Suprapubic skin (tissue), 4 donors: ENCODE measurements around the gene COL4A6. TPM values are rescaled to one million over a fixed set of nuclear protein-coding genes. Genes with fewer than 3 reads are reported as not detected.
A peak's percentile ranks its signal among the peaks of the same experiment; 100 is the strongest.

Source experiments
- DNase-seq, 2 donors: peaks; one replicate each; pipeline ENCODE4 v3.0.0-alpha.2; 2019; ENCODE audit warnings: low spot score in 2 of 2
- H3K27ac ChIP-seq: fragments of 200-600 bp; sonication (generic); one replicate; pipeline ENCODE4 v1.5.1; 2019
- H3K27me3 ChIP-seq: fragments of 200-600 bp; sonication (generic); one replicate; pipeline ENCODE4 v1.5.1; 2019
- H3K36me3 ChIP-seq: fragments of 200-600 bp; sonication (generic); one replicate; pipeline ENCODE4 v1.5.1; 2019
- H3K4me1 ChIP-seq: fragments of 200-600 bp; sonication (generic); one replicate; pipeline ENCODE4 v1.5.1; 2019
- H3K4me3 ChIP-seq: fragments of 200-600 bp; sonication (generic); one replicate; pipeline ENCODE4 v1.5.1; 2019; ENCODE audit warnings: mild to moderate bottlenecking
- H3K9me3 ChIP-seq: fragments of 200-600 bp; sonication (generic); one replicate; pipeline ENCODE4 v1.5.1; 2019
- EP300 ChIP-seq: sonication (generic); formaldehyde crosslinking; IDR thresholded peaks from one replicate; pipeline ENCODE4 v1.6.1; 2017; ENCODE audit warnings: antibody characterized with exemption
- POLR2A ChIP-seq, 2 donors: fragments of 450-650 bp; IDR thresholded peaks; one replicate each; pipeline ENCODE4 v1.6.1; 2017; ENCODE audit warnings: antibody characterized with exemption in 2 of 2, mild to moderate bottlenecking in 2 of 2, moderate library complexity in 2 of 2
- POLR2AphosphoS5 ChIP-seq, 3 donors: sonication (generic); formaldehyde crosslinking; IDR thresholded peaks; one replicate each; pipeline ENCODE4 v1.6.1; 2017; ENCODE audit warnings: antibody characterized with exemption in 3 of 3
- WGBS: methylation state at CpG from one replicate; pipeline ENCODE4 v1.1.5; 2018; 5-methylcytosine and 5-hydroxymethylcytosine counted together
- total RNA-seq, 4 donors: library from RNA; depleted of rRNA; stranded (reverse); fragments of >200 nt; gene quantifications; one replicate each; pipeline ENCODE4 v1.1.0, GENCODE V29; 2016
- TF ChIP-seq, protein P1 (sequence below), 2 donors: fragments of 200-600 bp in 1 of 2; fragments of 450-650 bp in 1 of 2; sonication (generic) in 1 of 2; IDR thresholded peaks; one replicate each; pipeline ENCODE4 v1.5.1; 2016 to 2019; ENCODE audit warnings: antibody characterized with exemption in 2 of 2, mild to moderate bottlenecking in 1 of 2, moderate library complexity in 1 of 2

The COL4A6 gene
- total RNA-seq, 4 donors from 2014 or later = 14.9 to 20.7 (median 16.5) TPM

DNA sequence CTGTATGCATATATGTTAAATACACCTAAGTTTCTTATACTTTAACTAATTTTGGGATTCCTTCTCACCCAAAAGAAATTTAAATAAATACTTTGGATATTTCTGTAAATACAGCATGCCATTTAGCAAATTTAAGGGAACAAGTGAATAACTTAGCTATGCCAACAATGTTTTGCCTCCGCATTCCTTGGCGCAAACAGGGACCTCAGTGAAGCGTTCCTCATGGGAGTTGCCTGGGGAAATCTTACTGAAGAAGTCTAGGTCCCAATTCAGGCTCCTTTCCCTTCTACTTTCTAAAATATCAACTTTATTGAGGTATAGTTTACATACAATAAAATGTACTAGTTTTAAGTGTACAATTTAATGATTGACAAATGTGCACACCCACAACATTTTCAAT lies 26.4 kb upstream of the COL4A6 start:
- Histone ChIP-seq H3K4me1 (no peaks in the 10 kb centered on the region), H3K27me3 (no peaks in the 10 kb centered on the region), H3K9me3 (no peaks in the 10 kb centered on the region), H3K27ac (no peak overlapping the region), H3K4me3 (no peak overlapping the region), H3K36me3 (no peaks in the 10 kb centered on the region)
- WGBS = 46% methylated on average over 3 of the region's 3 CpGs
- DNase-seq = no peak
- TF ChIP-seq POLR2AphosphoS5 (IDR thresholded peaks at IDR 0.05) (no peak), EP300 (no peak), POLR2A (IDR thresholded peaks at IDR 0.05) (no peak)
- TF ChIP-seq, protein P1, sequence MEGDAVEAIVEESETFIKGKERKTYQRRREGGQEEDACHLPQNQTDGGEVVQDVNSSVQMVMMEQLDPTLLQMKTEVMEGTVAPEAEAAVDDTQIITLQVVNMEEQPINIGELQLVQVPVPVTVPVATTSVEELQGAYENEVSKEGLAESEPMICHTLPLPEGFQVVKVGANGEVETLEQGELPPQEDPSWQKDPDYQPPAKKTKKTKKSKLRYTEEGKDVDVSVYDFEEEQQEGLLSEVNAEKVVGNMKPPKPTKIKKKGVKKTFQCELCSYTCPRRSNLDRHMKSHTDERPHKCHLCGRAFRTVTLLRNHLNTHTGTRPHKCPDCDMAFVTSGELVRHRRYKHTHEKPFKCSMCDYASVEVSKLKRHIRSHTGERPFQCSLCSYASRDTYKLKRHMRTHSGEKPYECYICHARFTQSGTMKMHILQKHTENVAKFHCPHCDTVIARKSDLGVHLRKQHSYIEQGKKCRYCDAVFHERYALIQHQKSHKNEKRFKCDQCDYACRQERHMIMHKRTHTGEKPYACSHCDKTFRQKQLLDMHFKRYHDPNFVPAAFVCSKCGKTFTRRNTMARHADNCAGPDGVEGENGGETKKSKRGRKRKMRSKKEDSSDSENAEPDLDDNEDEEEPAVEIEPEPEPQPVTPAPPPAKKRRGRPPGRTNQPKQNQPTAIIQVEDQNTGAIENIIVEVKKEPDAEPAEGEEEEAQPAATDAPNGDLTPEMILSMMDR (IDR thresholded peaks at IDR 0.05) = no peak

- TF ChIP-seq POLR2AphosphoS5 (IDR thresholded peaks at IDR 0.05) (no peak), POLR2A (IDR thresholded peaks at IDR 0.05) (no peak), EP300 (no peak)
- TF ChIP-seq, protein P1 (IDR thresholded peaks at IDR 0.05) = no peak
- no peak for DNase-seq
- Histone ChIP-seq H3K27me3 (no peaks in the 10 kb centered on the region), H3K4me1 (no peaks in the 10 kb centered on the region), H3K4me3 (no peak overlapping the region), H3K9me3 (no peaks in the 10 kb centered on the region), H3K27ac (no peak overlapping the region), H3K36me3 (no peaks in the 10 kb centered on the region)
- 53% methylated on average over 4 of the region's 4 CpGs for WGBS
These were observed 18.8 kb upstream of the COL4A6 start for GRCh38 chrX:108456971-108457477.

- H3K9me3 ChIP-seq = no peaks in the 10 kb centered on the region
- no peaks in the 10 kb centered on the region for H3K27me3 ChIP-seq
- no peaks in the 10 kb centered on the region for H3K4me1 ChIP-seq
- 67% methylated on average over 3 of the region's 3 CpGs for WGBS
- DNase-seq = no peak
- TF ChIP-seq POLR2AphosphoS5 (IDR thresholded peaks at IDR 0.05) (no peak), POLR2A (IDR thresholded peaks at IDR 0.05) (no peak), EP300 (no peak)
- TF ChIP-seq, protein P1 (IDR thresholded peaks at IDR 0.05) = no peak
- H3K36me3 ChIP-seq = no peaks in the 10 kb centered on the region
- no peak overlapping the region for H3K27ac ChIP-seq
- no peak overlapping the region for H3K4me3 ChIP-seq
These were observed 15.6 kb upstream of the COL4A6 start for GRCh38 chrX:108453841-108454240.

GRCh38 chrX:108447303-108447702 lies 9.1 kb upstream of the COL4A6 start:
- Histone ChIP-seq H3K36me3 (no peaks in the 10 kb centered on the region), H3K9me3 (no peaks in the 10 kb centered on the region), H3K27ac (no peak overlapping the region), H3K27me3 (no peaks in the 10 kb centered on the region), H3K4me3 (no peak overlapping the region), H3K4me1 (no peaks in the 10 kb centered on the region)
- no peak for DNase-seq
- 44% methylated on average over 2 of the region's 2 CpGs for WGBS
- TF ChIP-seq EP300 = no peak
- TF ChIP-seq, protein P1 (IDR thresholded peaks at IDR 0.05) = no peak
- no peak for TF ChIP-seq POLR2AphosphoS5 (IDR thresholded peaks at IDR 0.05)
- no peak for TF ChIP-seq POLR2A (IDR thresholded peaks at IDR 0.05)

GRCh38 chrX:108442901-108443464 lies 4.8 kb upstream of the COL4A6 start:
- Histone ChIP-seq H3K4me3 (peak overlapping the region; percentile 14), H3K4me1 (peaks cover 8% of the 10 kb centered on the region), H3K9me3 (no peaks in the 10 kb centered on the region), H3K36me3 (no peaks in the 10 kb centered on the region), H3K27ac (no peak overlapping the region), H3K27me3 (no peaks in the 10 kb centered on the region)
- DNase-seq = no peak
- WGBS = 42% methylated on average over 2 of the region's 2 CpGs
- TF ChIP-seq POLR2AphosphoS5 (IDR thresholded peaks at IDR 0.05) (no peak), POLR2A (IDR thresholded peaks at IDR 0.05) (no peak), EP300 (no peak)
- TF ChIP-seq, protein P1 (IDR thresholded peaks at IDR 0.05) = no peak
